HG03520 (cell line): ENCODE measurements around the gene CMAS.

Source experiments
- ATAC-seq: cut with Tn5 transposase; IDR thresholded peaks from one replicate; pipeline ENCODE4 v1.9.1; 2021; ENCODE audit warnings: mild to moderate bottlenecking, moderate library complexity; ENCODE audit not compliant: unreplicated experiment

The CMAS gene

GRCh38 chr12:22105542-22105941 is 59.5 kb downstream of the CMAS start:
- no peak for ATAC-seq

- no peak for ATAC-seq
These were observed 64.2 kb downstream of the CMAS start for GRCh38 chr12:22110176-22110575.
